Measurements from ENCODE around the gene LGR6. TPM values are rescaled to one million over a fixed set of nuclear protein-coding genes. Genes with fewer than 3 reads are reported as not detected.

LGR6 gene
- total RNA-seq, 6 donors from 2014 or later = 0.46 to 5.2 (median 1.1) TPM

GRCh38 chr1:202276920-202277319, 83.3 kb downstream of the LGR6 start:
- ATAC-seq (ENCODE audit: low FRiP score in 2 of 2) = no peak
- TF ChIP-seq POLR2AphosphoS5 (IDR thresholded peaks at IDR 0.05) (no peak), CTCF (IDR thresholded peaks at IDR 0.05) (no peak), POLR2A (IDR thresholded peaks at IDR 0.05) (no peak), EP300 (IDR thresholded peaks at IDR 0.05) (no peak)
- Histone ChIP-seq H3K27me3 (no peaks in the 10 kb centered on the region), H3K9me3 (no peaks in the 10 kb centered on the region), H3K4me3 (no peak overlapping the region), H3K36me3 (no peaks in the 10 kb centered on the region), H3K4me1 (peaks cover 0 to 9% (median 4%) of the 10 kb centered on the region in 4 donors), H3K27ac (no peak overlapping the region)
- no peak for DNase-seq
- 92 to 100% methylated on average over 3 of the region's 3 CpGs for WGBS, 2 donors

GRCh38 chr1:202278751-202279150, 85.2 kb downstream of the LGR6 start:
- Histone ChIP-seq H3K36me3 (no peaks in the 10 kb centered on the region), H3K27ac (no peak overlapping the region), H3K4me1 (peaks cover 6 to 22% (median 10%) of the 10 kb centered on the region in 4 donors), H3K9me3 (no peaks in the 10 kb centered on the region), H3K27me3 (no peaks in the 10 kb centered on the region), H3K4me3 (no peak overlapping the region)
- DNase-seq = no peak
- ATAC-seq (ENCODE audit: low FRiP score in 2 of 2) = no peak
- 87 to 90% methylated on average over 2 of the region's 2 CpGs for WGBS, 2 donors
- TF ChIP-seq CTCF (IDR thresholded peaks at IDR 0.05) = no peak
- no peak for TF ChIP-seq EP300 (IDR thresholded peaks at IDR 0.05)
- no peak for TF ChIP-seq POLR2A (IDR thresholded peaks at IDR 0.05)
- TF ChIP-seq POLR2AphosphoS5 (IDR thresholded peaks at IDR 0.05) = no peak

GRCh38 chr1:202279806-202280205, 86.2 kb downstream of the LGR6 start:
- ATAC-seq (ENCODE audit: low FRiP score in 2 of 2) (no peak), DNase-seq (no peak)
- WGBS, 2 donors = 92 to 95% methylated on average over 2 of the region's 2 CpGs
- no peaks in the 10 kb centered on the region for H3K36me3 ChIP-seq
- H3K4me3 ChIP-seq = no peak overlapping the region
- no peaks in the 10 kb centered on the region for H3K9me3 ChIP-seq
- TF ChIP-seq EP300 (IDR thresholded peaks at IDR 0.05) (no peak), POLR2A (IDR thresholded peaks at IDR 0.05) (no peak), CTCF (IDR thresholded peaks at IDR 0.05) (no peak), POLR2AphosphoS5 (IDR thresholded peaks at IDR 0.05) (no peak)
- peaks cover 7 to 23% (median 14%) of the 10 kb centered on the region in 4 donors for H3K4me1 ChIP-seq
- no peak overlapping the region for H3K27ac ChIP-seq
- H3K27me3 ChIP-seq = no peaks in the 10 kb centered on the region

- Histone ChIP-seq H3K4me1 (peaks cover 7 to 23% (median 14%) of the 10 kb centered on the region in 4 donors), H3K36me3 (no peaks in the 10 kb centered on the region), H3K27me3 (no peaks in the 10 kb centered on the region), H3K9me3 (no peaks in the 10 kb centered on the region), H3K4me3 (no peak overlapping the region), H3K27ac (peak overlapping the region in 1 of 4 donors; percentile 42)
- 73 to 78% methylated on average over 7 of the region's 7 CpGs for WGBS, 2 donors
- TF ChIP-seq CTCF (IDR thresholded peaks at IDR 0.05) = no peak
- DNase-seq (no peak), ATAC-seq (ENCODE audit: low FRiP score in 2 of 2) (no peak)
These were observed 87.0 kb downstream of the LGR6 start for GRCh38 chr1:202280595-202280994.

- peak overlapping the region; percentile 1 to 46 (median 38) for H3K27ac ChIP-seq
- WGBS, 2 donors = 47 to 64% methylated on average over 2 to 5 of the region's 5 CpGs
- H3K4me1 ChIP-seq = peaks cover 7 to 23% (median 14%) of the 10 kb centered on the region in 4 donors
- DNase-seq (no peak), ATAC-seq (ENCODE audit: low FRiP score in 2 of 2) (no peak)
- H3K36me3 ChIP-seq = no peaks in the 10 kb centered on the region
- H3K27me3 ChIP-seq = no peaks in the 10 kb centered on the region
- no peaks in the 10 kb centered on the region for H3K9me3 ChIP-seq
- TF ChIP-seq EP300 (IDR thresholded peaks at IDR 0.05) = no peak
- no peak for TF ChIP-seq POLR2A (IDR thresholded peaks at IDR 0.05)
- no peak for TF ChIP-seq POLR2AphosphoS5 (IDR thresholded peaks at IDR 0.05)
- no peak for TF ChIP-seq CTCF (IDR thresholded peaks at IDR 0.05)
- no peak overlapping the region for H3K4me3 ChIP-seq
These were observed 87.9 kb downstream of the LGR6 start for GRCh38 chr1:202281316-202282024.

All from upper lobe of left lung (tissue), 6 donors.